Gastrocnemius medialis (tissue), 4 donors: ENCODE measurements around the gene GLOD4. TPM values are rescaled to one million over a fixed set of nuclear protein-coding genes. Genes with fewer than 3 reads are reported as not detected.

Source experiments
- ATAC-seq, 2 donors: fragments of 150-250 bp; one replicate each; pipeline ENCODE4 v1.9.1; 2016
- DNase-seq, 2 donors: peaks; one replicate each; pipeline ENCODE4 v3.0.0-alpha.2; 2019
- H3K27ac ChIP-seq, 4 donors: fragments of 200-600 bp; sonication (generic); 1 replicate in 1 of 4; 2 replicates in 3 of 4; pipeline ENCODE4 v1.5.1; 2016 to 2018; ENCODE audit warnings: mild to moderate bottlenecking in 2 of 4, moderate library complexity in 1 of 4
- H3K27me3 ChIP-seq, 3 donors: fragments of 200-600 bp; sonication (generic) in 2 of 3; 1 replicate in 1 of 3; 2 replicates in 2 of 3; pipeline versions ENCODE4 v1.5.1 to v1.6.0; 2016 to 2019; ENCODE audit warnings: mild to moderate bottlenecking in 1 of 3, moderate library complexity in 1 of 3
- H3K36me3 ChIP-seq, 2 donors: fragments of 200-600 bp; sonication (generic) in 1 of 2; one replicate each; pipeline ENCODE4 v1.5.1; 2017 to 2018
- H3K4me1 ChIP-seq, 2 donors: fragments of 200-600 bp; sonication (generic) in 1 of 2; one replicate each; pipeline ENCODE4 v1.5.1; 2016 to 2017; ENCODE audit warnings: mild to moderate bottlenecking in 2 of 2
- H3K4me3 ChIP-seq, 4 donors: fragments of 200-600 bp; sonication (generic) in 3 of 4; 1 replicate in 1 of 4; 2 replicates in 3 of 4; pipeline ENCODE4 v1.5.1; 2016 to 2019; ENCODE audit warnings: mild to moderate bottlenecking in 2 of 4
- H3K9me3 ChIP-seq, 3 donors: fragments of 200-600 bp; sonication (generic) in 2 of 3; 1 replicate in 1 of 3; 2 replicates in 2 of 3; pipeline ENCODE4 v1.5.1; 2016 to 2019
- CTCF ChIP-seq, 5 experiments: fragments of 450-650 bp in 3 of 5; fragments of 200-600 bp in 2 of 5; sonication (generic) in 2 of 5; IDR thresholded peaks in 4 of 5; conservative IDR thresholded peaks in 1 of 5; 1 replicate in 4 of 5; 2 replicates in 1 of 5; pipeline ENCODE4 v1.5.1; 2016 to 2019; ENCODE audit warnings: antibody characterized with exemption in 5 of 5, mild to moderate bottlenecking in 3 of 5, moderate library complexity in 3 of 5
- POLR2A ChIP-seq, 2 donors: fragments of 450-650 bp; IDR thresholded peaks; one replicate each; pipeline ENCODE4 v1.6.1; 2017; ENCODE audit warnings: antibody characterized with exemption in 2 of 2, mild to moderate bottlenecking in 2 of 2, moderate library complexity in 2 of 2
- in situ Hi-C, 4 donors: fragments of 200-750 bp; cut with MboI; loops; one replicate each; pipeline versions ENCODE4 v1.15.0 to v1.8.0; 2017; ENCODE audit warnings: low sequenced_read_pairs in 4 of 4
- intact Hi-C: fragments of 100-400 bp; cut with DNase I; formaldehyde crosslinking; loops from one replicate; pipeline ENCODE4 v1.15.1; 2023; ENCODE audit warnings: low total_unique reads
- total RNA-seq, 4 donors: library from RNA; depleted of rRNA; stranded (reverse); fragments of >200 nt; gene quantifications; one replicate each; pipeline versions ENCODE4 v1.1.0 to v1.2.3, GENCODE V29; 2016

Gene GLOD4
- total RNA-seq, 4 donors from 2014 or later: 17.6 to 38.1 (median 22.8) TPM

GRCh38 chr17:774313-774584 is 7.8 kb downstream of the GLOD4 start:
- no peak for DNase-seq
- intact Hi-C loops: no loop called here

GRCh38 chr17:773467-774312 is 8.4 kb downstream of the GLOD4 start:
- Histone ChIP-seq H3K9me3 (no peaks in the 10 kb centered on the region), H3K27ac (no peak overlapping the region), H3K36me3 (peaks cover 0 to 86% of the 10 kb centered on the region in 2 donors), H3K27me3 (no peaks in the 10 kb centered on the region), H3K4me3 (no peak overlapping the region), H3K4me1 (no peaks in the 10 kb centered on the region)
- TF ChIP-seq POLR2A (IDR thresholded peaks at IDR 0.05) (no peak), CTCF (IDR thresholded peaks at IDR 0.05 in 4 of 5, conservative IDR thresholded peaks at IDR 0.05 in 1 of 5) (no peak)
- DNase-seq: no peak
- in situ Hi-C loops: no loop called here
- ATAC-seq: no peak
- intact Hi-C loops: no loop called here

More at GRCh38 chr17:774313-774584, 7.8 kb downstream of the GLOD4 start:
- no peaks in the 10 kb centered on the region for H3K27me3 ChIP-seq
- H3K4me1 ChIP-seq: no peaks in the 10 kb centered on the region
- H3K27ac ChIP-seq: no peak overlapping the region
- ATAC-seq: no peak
- in situ Hi-C loops: no loop called here
- no peaks in the 10 kb centered on the region for H3K9me3 ChIP-seq
- TF ChIP-seq POLR2A (IDR thresholded peaks at IDR 0.05): no peak
- no peak for TF ChIP-seq CTCF (IDR thresholded peaks at IDR 0.05 in 4 of 5, conservative IDR thresholded peaks at IDR 0.05 in 1 of 5)
- peaks cover 0 to 82% of the 10 kb centered on the region in 2 donors for H3K36me3 ChIP-seq
- no peak overlapping the region for H3K4me3 ChIP-seq

- ATAC-seq (no peak), DNase-seq (no peak)
- H3K9me3 ChIP-seq: no peaks in the 10 kb centered on the region
- no peaks in the 10 kb centered on the region for H3K4me1 ChIP-seq
- in situ Hi-C loops (no loop called here), intact Hi-C loops (no loop called here)
- H3K27ac ChIP-seq: no peak overlapping the region
- no peak for TF ChIP-seq CTCF (IDR thresholded peaks at IDR 0.05 in 4 of 5, conservative IDR thresholded peaks at IDR 0.05 in 1 of 5)
- no peak for TF ChIP-seq POLR2A (IDR thresholded peaks at IDR 0.05)
- peaks cover 0 to 83% of the 10 kb centered on the region in 2 donors for H3K36me3 ChIP-seq
- H3K4me3 ChIP-seq: no peak overlapping the region
- H3K27me3 ChIP-seq: no peaks in the 10 kb centered on the region
These were observed 9.1 kb downstream of the GLOD4 start for GRCh38 chr17:773016-773415.

- DNase-seq: no peak
- in situ Hi-C loops: no loop called here
- Histone ChIP-seq H3K9me3 (no peaks in the 10 kb centered on the region), H3K36me3 (peaks cover 0 to 68% of the 10 kb centered on the region in 2 donors), H3K27ac (no peak overlapping the region), H3K27me3 (no peaks in the 10 kb centered on the region), H3K4me1 (no peaks in the 10 kb centered on the region), H3K4me3 (no peak overlapping the region)
- intact Hi-C loops: no loop called here
- TF ChIP-seq CTCF (IDR thresholded peaks at IDR 0.05 in 4 of 5, conservative IDR thresholded peaks at IDR 0.05 in 1 of 5): no peak
- no peak for TF ChIP-seq POLR2A (IDR thresholded peaks at IDR 0.05)
- ATAC-seq: no peak
These were observed 15.0 kb downstream of the GLOD4 start for GRCh38 chr17:767076-767475.
